ENCODE measurements around the gene PLSCR2. TPM values are rescaled to one million over a fixed set of nuclear protein-coding genes. Genes with fewer than 3 reads are reported as not detected.

PLSCR2 gene
- total and polyA plus RNA-seq, 2 of the 8 experiments (the other 6 are each of a cell fraction or from before 2014, with no cell fraction given): not detected

DNA sequence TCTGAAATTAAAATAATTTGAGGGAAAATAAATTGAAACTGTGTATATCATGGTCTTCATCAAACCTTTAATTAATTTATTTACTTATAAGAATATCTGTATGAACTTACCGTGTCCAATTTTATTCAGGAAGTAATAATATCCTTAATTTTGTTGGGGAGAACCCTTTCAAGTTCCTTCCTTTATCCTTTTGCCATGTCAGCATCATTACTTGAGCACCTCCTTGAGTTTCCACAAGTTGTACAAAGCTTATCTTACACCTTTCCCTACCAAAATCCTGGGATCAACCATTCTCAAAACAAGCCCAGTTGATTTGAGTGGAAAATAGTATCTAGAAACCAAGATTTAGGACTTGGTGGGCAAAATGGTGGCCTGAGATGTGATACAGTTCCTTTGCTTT is 37.3 kb downstream of the PLSCR2 start:
- no peak overlapping the region for H3K56ac ChIP-seq (replicated peaks; ENCODE audit: insufficient read length, low read depth, low read length)
- no peak overlapping the region for H3K18ac ChIP-seq (ENCODE audit: extremely low read depth, low read length)
- H3K14ac ChIP-seq (ENCODE audit: insufficient read length): no peak overlapping the region
- no peak overlapping the region for H3K27ac ChIP-seq (ENCODE audit: low read depth, low read length)
- 89% methylated on average over 1 of the region's 1 CpG; no CpG with 5 or more reads in 1 of the 2 experiments for WGBS, 2 experiments (ENCODE audit: extremely low coverage in 1 of 2, insufficient coverage in 1 of 2, insufficient read length in 1 of 2, insufficient replicate concordance in 2 of 2, low coverage in 1 of 2, low lambda C conversion rate in 2 of 2, missing lambda C conversion rate in 1 of 2)
- H3K27me3 ChIP-seq (replicated peaks in 1 of 4; ENCODE audit: control insufficient read depth in 3 of 4, extremely low read depth in 1 of 4, insufficient read depth in 3 of 4, low read length in 3 of 4): no peaks in the 10 kb centered on the region
- no peak overlapping the region for H2BK20ac ChIP-seq (ENCODE audit: low read length)
- H4K20me1 ChIP-seq (replicated peaks in 1 of 2; ENCODE audit: control insufficient read depth in 1 of 2, insufficient read depth in 2 of 2, low read length in 2 of 2): no peaks in the 10 kb centered on the region
- H4K5ac ChIP-seq (ENCODE audit: insufficient read length, low read depth, low read length): no peak overlapping the region
- no peak overlapping the region for H3K9ac ChIP-seq (replicated peaks in 1 of 4; ENCODE audit: extremely low read depth in 1 of 4, low read depth in 3 of 4, low read length in 3 of 4)
- H2AK5ac ChIP-seq (ENCODE audit: low read depth, low read length): no peak overlapping the region
- no peak overlapping the region for H3K23ac ChIP-seq (ENCODE audit: insufficient read length)
- H3K4me1 ChIP-seq (replicated peaks in 1 of 4; ENCODE audit: control insufficient read depth in 3 of 4, insufficient read depth in 4 of 4, low read length in 3 of 4): no peaks in the 10 kb centered on the region
- H2AFZ ChIP-seq (ENCODE audit: low read length): no peak overlapping the region
- H3K4me3 ChIP-seq (ENCODE audit: extremely low read depth in 1 of 4, insufficient read depth in 2 of 4, low read depth in 3 of 4, low read length in 4 of 4): no peak overlapping the region
- no peaks in the 10 kb centered on the region; the same call in 1 of the 2 replicates for H3K23me2 ChIP-seq (ENCODE audit: low read depth, low read length)
- H4K91ac ChIP-seq (replicated peaks; ENCODE audit: insufficient read length, low read length): no peak overlapping the region
- no peak overlapping the region for H2BK15ac ChIP-seq (ENCODE audit: low read length)
- CTCF ChIA-PET (ENCODE audit: partially characterized antibody): no interaction called here
- H3K4ac ChIP-seq (replicated peaks; ENCODE audit: insufficient read length, low read depth, low read length): no peak overlapping the region
- H3K4me2 ChIP-seq (ENCODE audit: insufficient read depth in 1 of 2, low read depth in 2 of 2, low read length in 2 of 2): no peak overlapping the region
- H3K36me3 ChIP-seq (ENCODE audit: control insufficient read depth in 2 of 4, insufficient read depth in 4 of 4, low read length in 3 of 4): no peaks in the 10 kb centered on the region
- no peak overlapping the region for H4K8ac ChIP-seq (ENCODE audit: extremely low read depth, insufficient read depth, low read length)
- H2BK12ac ChIP-seq (ENCODE audit: low read depth, low read length): no peak overlapping the region
- H2BK5ac ChIP-seq (ENCODE audit: low read depth, low read length): no peak overlapping the region
- no peaks in the 10 kb centered on the region for H3K79me2 ChIP-seq (ENCODE audit: control insufficient read depth in 1 of 2, insufficient read depth in 2 of 2, low read length in 2 of 2)
- H2BK120ac ChIP-seq (replicated peaks; ENCODE audit: low read depth, low read length): no peak overlapping the region
- H3K79me1 ChIP-seq (ENCODE audit: low read depth, low read length): no peaks in the 10 kb centered on the region
- FAIRE-seq: no peak
- H3K9me3 ChIP-seq (ENCODE audit: insufficient read depth in 2 of 2, low read depth in 1 of 2, low read length in 1 of 2): 0 out of 4 replicates have a peak, but pooled peaks cover 0 to 2% of the 10 kb centered on the region in 2 experiments
- POLR2A ChIA-PET (ENCODE audit: partially characterized antibody): no interaction called here
- DNase-seq (ENCODE audit: low read depth in 1 of 2, low spot score in 2 of 2): no peak
- TF ChIP-seq TBP (IDR thresholded peaks at IDR 0.05; ENCODE audit: low read depth, low read length): no peak
